ENCODE measurements around the gene LRRC15.

GRCh38 chr3:194382196-194382891, 12.8 kb upstream of the LRRC15 start:
- TF ChIP-seq POLR2A (IDR thresholded peaks at IDR 0.05; ENCODE audit: low read length) (no peak), GATA1 (IDR thresholded peaks at IDR 0.05; ENCODE audit: low read depth, low read length) (no peak)
